NCI-H2227 (cell line): Measurements from ENCODE around the gene LRWD1.
"Not testable (repeated sequence)": the region's sequence is repeated elsewhere in the genome, so short reads cannot be mapped to it uniquely, and the experiment has no call there.

Experiments
- DNase-seq: peaks from one replicate; lab custom pipeline; 2025; ENCODE audit not compliant: unreplicated experiment; lab: John Stamatoyannopoulos, UW

Gene LRWD1

DNA sequence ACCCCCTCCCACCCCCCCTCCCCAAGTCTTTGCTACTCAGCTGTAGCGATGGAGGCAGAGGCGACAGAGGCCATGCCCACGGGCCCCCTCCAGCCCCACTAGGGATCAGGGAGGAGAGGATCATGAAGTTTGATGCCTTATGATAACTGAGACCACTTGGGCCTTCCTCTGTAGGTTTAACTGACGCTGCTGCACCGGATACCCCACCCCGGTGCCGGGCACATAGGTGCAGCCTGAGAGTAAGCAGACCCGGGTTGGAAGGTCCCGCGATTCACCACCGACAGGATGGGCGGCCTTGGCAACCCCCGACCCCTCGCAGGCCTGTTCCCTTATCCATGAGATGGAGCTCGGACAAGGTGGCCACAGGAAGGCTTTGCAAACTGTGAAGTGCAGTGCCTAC, 29.2 kb downstream of the LRWD1 start:
- not testable (repeated sequence) for DNase-seq

DNA sequence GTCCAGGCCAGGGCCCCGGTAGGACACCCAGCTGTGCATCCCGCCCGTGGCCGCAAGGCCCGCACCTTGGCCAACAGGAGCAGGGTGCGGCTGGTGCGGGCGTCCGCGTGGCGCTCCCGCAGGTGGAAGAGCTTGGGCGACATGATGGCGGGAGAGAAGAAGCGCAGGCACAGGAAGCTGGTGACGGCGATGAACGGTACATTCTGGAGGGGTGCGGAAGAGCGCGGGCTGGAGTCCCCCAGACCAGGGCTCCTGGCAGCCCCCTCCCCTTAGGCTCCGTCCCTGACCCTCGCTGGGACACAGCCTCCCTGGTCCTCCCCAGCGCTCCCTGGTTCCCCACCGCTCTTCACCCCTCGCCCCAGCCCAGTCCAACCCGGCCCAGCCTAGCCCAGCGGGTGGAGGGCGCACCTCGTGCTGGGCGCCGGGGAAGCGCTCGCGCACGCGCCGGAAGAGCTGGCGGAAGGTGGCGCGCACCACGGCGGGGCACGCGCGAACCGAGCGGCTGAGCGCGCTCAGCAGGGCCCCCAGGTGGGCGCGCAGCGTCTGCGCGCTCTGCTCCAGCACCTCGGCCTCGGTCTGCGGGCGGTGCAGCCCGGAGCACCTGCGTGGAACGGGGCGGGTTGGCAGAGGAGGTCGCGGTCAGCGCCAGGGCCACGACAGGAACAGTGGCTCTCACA, 29.8 kb downstream of the LRWD1 start:
- DNase-seq: not testable (repeated sequence)

- not testable (repeated sequence) for DNase-seq
Measured at GRCh38 chr7:102496861-102497260, 32.1 kb downstream of the LRWD1 start.

GRCh38 chr7:102497308-102497707, 32.5 kb downstream of the LRWD1 start:
- not testable (repeated sequence) for DNase-seq

DNA sequence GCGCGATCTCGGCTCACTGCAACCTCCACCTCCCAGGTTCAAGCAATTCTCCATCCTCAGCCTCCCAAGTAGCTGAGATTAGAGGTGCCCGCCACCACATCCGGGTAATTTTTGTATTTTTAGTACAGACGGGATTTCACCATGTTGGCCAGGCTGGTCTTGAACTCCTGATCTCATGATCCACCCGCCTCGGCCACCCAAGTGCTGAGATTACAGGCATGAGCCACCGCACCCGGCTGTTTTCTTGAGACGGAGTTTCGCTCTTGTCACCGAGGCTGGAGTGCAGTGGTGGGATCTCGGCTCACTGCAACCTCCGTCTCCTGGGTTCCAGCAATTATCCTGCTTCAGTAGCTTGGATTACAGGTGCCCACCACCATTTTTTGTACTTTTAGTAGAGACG, 33.5 kb downstream of the LRWD1 start:
- not testable (repeated sequence) for DNase-seq

GRCh38 chr7:102503141-102503540, 38.4 kb downstream of the LRWD1 start:
- DNase-seq: not testable (repeated sequence)

- not testable (repeated sequence) for DNase-seq
Measured at GRCh38 chr7:102505298-102506185, 40.8 kb downstream of the LRWD1 start.

DNA sequence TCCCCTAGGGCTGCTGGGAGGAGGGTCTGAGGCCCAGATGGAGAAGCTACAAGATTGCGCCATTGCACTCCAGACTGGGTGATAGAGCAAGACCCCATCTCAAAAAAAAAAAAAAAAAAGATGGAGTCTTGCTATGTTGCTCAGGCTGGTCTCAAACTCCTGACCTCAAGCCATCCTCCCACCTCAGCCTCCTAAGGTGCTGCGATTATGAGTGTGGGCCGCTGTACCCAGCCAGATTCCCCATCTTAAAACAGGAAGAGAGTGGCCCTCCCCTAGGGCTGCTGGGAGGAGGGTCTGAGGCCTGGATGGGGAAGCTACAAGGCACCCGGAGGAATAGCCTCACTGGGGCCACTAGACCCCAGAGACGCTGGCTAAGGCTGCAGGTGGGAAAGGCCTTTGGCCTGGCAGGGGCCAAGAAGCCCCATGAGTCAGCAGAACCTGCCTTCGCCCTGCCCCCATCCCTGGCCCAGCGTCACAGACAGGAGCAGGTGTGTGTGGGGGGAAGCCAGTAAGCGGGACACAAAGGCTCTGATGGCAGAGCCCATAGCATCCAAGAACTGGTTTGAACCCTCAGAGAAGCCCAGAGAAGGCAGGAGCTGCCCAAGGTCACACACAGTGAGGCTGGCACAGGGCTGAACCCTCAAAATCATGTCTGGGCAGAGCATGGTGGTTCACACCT, 42.8 kb downstream of the LRWD1 start:
- DNase-seq: not testable (repeated sequence)

- DNase-seq: not testable (repeated sequence)
Measured at GRCh38 chr7:102510575-102510974, 45.8 kb downstream of the LRWD1 start.

GRCh38 chr7:102511860-102512522, 47.2 kb downstream of the LRWD1 start:
- DNase-seq: not testable (repeated sequence)

- DNase-seq: not testable (repeated sequence)
Measured at GRCh38 chr7:102512642-102513221, 47.9 kb downstream of the LRWD1 start.

GRCh38 chr7:102514881-102515721, 50.3 kb downstream of the LRWD1 start:
- not testable (repeated sequence) for DNase-seq

DNA sequence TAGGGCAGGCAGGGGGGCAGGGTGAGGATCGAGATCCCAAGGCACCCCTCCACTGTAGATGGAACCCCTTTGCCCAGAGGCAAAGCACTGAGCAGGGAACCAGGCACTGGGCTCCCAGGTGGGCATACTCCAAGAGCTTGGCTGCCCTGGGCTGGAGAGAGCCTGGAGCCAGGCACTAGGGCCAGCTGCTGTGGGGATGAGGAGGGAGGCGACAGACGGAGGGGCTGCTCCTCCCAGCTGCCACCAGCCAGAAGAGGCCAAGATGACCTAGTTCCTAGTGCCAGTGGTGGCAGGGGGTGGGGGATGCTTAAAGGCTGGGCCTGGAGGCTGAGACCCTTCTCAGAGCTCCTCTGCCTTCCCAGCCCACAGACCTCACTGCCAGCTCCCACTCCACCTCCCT, 51.1 kb downstream of the LRWD1 start:
- not testable (repeated sequence) for DNase-seq

DNA sequence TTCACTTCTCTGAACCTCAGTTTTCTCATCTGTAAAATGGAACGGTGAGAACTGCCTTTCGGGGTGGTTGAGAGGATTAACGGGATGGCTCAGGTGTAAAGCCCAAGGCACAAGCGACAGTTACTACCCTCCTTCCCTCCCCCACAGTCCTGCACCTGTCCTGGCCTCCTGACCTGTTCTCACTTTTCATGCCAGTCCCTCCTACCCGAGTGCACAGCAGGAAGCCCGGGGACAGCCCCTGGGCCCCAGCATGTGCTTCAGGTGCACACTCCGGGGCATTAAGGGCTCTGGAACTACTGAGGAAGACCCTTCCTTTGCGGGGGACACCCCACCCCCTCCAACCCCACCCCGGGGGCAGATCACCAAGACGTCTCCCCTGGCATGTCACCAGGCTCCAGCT, 52.2 kb downstream of the LRWD1 start:
- DNase-seq: not testable (repeated sequence)

- not testable (repeated sequence) for DNase-seq
Measured at GRCh38 chr7:102517550-102518147, 52.9 kb downstream of the LRWD1 start, which contains the start of gene RASA4B. Gene RASA4B, minus strand, starts transcription at chr7:102517777. Its CDS starts 67 bp downstream, at chr7:102517710.

- DNase-seq: not testable (repeated sequence)
Measured at GRCh38 chr7:102520797-102521196, 56.0 kb downstream of the LRWD1 start.
